Measurements from ENCODE around the gene LFNG. TPM values are rescaled to one million over a fixed set of nuclear protein-coding genes. Genes with fewer than 3 reads are reported as not detected.

The LFNG gene
- total and polyA plus RNA-seq, 9 of the 15 experiments (the other 6 are each of a cell fraction or from before 2014, with no cell fraction given) = 0.03 to 0.89 (median 0.25) TPM; not detected in 1

DNA sequence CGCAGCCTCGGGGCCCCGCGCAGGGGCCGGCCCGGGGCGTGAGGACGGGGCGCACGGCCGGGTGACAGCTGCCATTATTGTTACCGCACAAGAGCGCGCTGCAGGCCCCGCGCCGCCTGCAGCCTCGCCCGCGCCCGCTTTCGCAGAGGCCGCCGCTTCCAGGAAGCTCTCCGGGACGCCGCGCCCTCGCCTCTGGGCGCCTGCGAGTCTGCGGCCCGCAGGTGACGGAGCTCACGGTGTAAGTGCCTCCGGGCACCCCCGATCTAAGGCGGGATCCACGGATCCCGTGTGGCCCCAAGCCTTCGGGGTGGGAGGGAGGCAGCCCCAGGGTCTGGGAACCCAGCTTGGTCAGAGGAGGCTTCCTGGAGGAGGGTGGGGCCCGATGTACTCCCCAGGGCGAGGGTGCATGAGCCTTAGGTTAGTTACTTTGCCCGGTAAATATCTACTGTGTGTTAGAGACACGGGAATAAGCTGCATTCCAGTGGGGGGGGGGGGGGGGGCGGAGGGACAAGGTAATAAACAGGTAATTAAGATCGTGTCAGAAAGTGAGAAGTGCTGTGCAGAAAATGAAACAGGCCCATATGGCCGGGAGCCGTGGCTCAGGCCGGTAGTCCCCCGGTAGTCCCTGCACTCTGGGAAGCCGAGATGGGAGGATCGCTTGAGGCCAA, 39.8 kb downstream of the LFNG start (continued):
- TF ChIP-seq VEZF1 (CRISPR knock-in tag; IDR thresholded peaks at IDR 0.05) = no peak
- TF ChIP-seq ZNF561 (CRISPR knock-in tag; conservative IDR thresholded peaks at IDR 0.05) = no peak
- TF ChIP-seq ZNF639 (CRISPR knock-in tag; conservative IDR thresholded peaks at IDR 0.05 in 1 of 2, IDR thresholded peaks at IDR 0.05 in 1 of 2) = no peak
- TF ChIP-seq PHF8 (IDR thresholded peaks at IDR 0.05; ENCODE audit: borderline replicate concordance, low read length) = peak; percentile 37; the same call in 1 of the 2 replicates
- no peak for TF ChIP-seq POLR2B (IDR thresholded peaks at IDR 0.05; ENCODE audit: low read depth, partially characterized antibody)
- peak; percentile 78 for TF ChIP-seq RBBP5 (IDR thresholded peaks at IDR 0.05; ENCODE audit: borderline replicate concordance, insufficient read depth, low read length, poor library complexity, severe bottlenecking)
- no peak for TF ChIP-seq TAF15 (IDR thresholded peaks at IDR 0.05; ENCODE audit: low read depth, low read length)
- TF ChIP-seq, protein P1, sequence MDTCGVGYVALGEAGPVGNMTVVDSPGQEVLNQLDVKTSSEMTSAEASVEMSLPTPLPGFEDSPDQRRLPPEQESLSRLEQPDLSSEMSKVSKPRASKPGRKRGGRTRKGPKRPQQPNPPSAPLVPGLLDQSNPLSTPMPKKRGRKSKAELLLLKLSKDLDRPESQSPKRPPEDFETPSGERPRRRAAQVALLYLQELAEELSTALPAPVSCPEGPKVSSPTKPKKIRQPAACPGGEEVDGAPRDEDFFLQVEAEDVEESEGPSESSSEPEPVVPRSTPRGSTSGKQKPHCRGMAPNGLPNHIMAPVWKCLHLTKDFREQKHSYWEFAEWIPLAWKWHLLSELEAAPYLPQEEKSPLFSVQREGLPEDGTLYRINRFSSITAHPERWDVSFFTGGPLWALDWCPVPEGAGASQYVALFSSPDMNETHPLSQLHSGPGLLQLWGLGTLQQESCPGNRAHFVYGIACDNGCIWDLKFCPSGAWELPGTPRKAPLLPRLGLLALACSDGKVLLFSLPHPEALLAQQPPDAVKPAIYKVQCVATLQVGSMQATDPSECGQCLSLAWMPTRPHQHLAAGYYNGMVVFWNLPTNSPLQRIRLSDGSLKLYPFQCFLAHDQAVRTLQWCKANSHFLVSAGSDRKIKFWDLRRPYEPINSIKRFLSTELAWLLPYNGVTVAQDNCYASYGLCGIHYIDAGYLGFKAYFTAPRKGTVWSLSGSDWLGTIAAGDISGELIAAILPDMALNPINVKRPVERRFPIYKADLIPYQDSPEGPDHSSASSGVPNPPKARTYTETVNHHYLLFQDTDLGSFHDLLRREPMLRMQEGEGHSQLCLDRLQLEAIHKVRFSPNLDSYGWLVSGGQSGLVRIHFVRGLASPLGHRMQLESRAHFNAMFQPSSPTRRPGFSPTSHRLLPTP (IDR thresholded peaks at IDR 0.05; ENCODE audit: borderline replicate concordance, extremely low read depth, insufficient read length) = peak; percentile 54
- no peak for TF ChIP-seq GATAD2A (IDR thresholded peaks at IDR 0.05)
- TF ChIP-seq RCOR1 (IDR thresholded peaks at IDR 0.05; ENCODE audit: borderline replicate concordance in 1 of 2, low read depth in 2 of 2, low read length in 2 of 2) = 0 out of 4 replicates have a peak, but pooled peaks of 1 of the 2 experiments have one; percentile 61
- no peak for TF ChIP-seq ZNF695 (CRISPR knock-in tag; IDR thresholded peaks at IDR 0.05)
- TF ChIP-seq SMARCA5 (IDR thresholded peaks at IDR 0.05) = peak; percentile 60
- no peak for TF ChIP-seq E4F1 (CRISPR knock-in tag; IDR thresholded peaks at IDR 0.05; ENCODE audit: borderline replicate concordance)
- TF ChIP-seq PTRF (tag; IDR thresholded peaks at IDR 0.05) = no peak
- TF ChIP-seq E2F1 (CRISPR knock-in tag; IDR thresholded peaks at IDR 0.05) = no peak; the same call in 1 of the 2 replicates
